GM19351 (cell line): ENCODE results near the gene GDI1.
"Not testable (repeated sequence)": the region's sequence is repeated elsewhere in the genome, so short reads cannot be mapped to it uniquely, and the experiment has no call there.

Experiments
- ATAC-seq: cut with Tn5 transposase; IDR thresholded peaks from one replicate; pipeline ENCODE4 v1.9.1; 2021; ENCODE audit warnings: mild to moderate bottlenecking, moderate library complexity; ENCODE audit not compliant: unreplicated experiment

The GDI1 gene

GRCh38 chrX:154436983-154437752, at the start of gene GDI1:
Gene GDI1 (plus strand): TSS chrX:154437154. CDS start chrX:154437255, 101 bp downstream.
- no peak for ATAC-seq

DNA sequence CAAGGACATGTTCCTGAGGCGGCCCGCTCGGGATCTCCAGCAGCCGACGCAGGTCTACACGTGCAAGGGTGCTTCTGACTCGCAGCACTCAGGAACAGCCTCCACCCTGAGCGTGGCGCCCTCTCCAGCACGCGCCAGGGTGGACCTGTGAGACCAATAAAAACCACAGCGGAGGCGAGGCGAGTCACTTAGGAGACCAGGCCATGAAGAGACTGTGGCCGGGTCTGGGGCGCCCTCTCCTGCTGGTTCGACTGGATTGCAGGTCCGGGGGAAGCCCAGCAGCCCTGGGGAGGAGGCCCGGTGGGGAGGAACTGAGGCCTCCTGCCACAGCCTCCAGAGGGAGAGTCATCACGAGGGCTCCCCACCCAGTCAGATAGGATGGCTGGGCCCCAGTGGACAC, 48.9 kb upstream of the GDI1 start:
- peak; percentile 33 for ATAC-seq

DNA sequence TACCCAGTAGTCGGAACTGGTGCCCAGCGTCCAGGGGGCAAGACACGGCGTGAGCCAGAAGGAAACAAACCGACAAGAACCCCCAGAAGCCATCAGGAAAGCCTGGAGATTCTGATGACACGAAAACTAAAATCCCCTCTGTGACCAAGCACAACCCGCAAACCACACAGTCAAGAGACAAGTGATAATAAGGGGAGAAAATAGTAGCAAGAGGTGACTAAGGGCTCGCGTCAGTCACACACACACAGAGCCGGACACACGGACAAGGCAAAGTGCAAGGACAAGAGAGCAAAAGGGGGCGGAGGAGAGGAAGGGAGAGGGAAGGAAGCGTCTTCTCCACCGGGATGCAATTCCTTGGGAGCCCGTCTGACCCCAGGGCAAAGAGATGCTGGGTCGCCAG, 48.3 kb upstream of the GDI1 start:
- ATAC-seq, result not testable (repeated sequence)

- ATAC-seq, result peak; percentile 62
Observed at GRCh38 chrX:154389812-154390747, 46.9 kb upstream of the GDI1 start.

- not testable (repeated sequence) for ATAC-seq
Observed at GRCh38 chrX:154396363-154396762, 40.6 kb upstream of the GDI1 start.

- peak; percentile 57 for ATAC-seq
Observed at GRCh38 chrX:154396973-154397887, 39.7 kb upstream of the GDI1 start.

- ATAC-seq, result peak; percentile 68
Observed at GRCh38 chrX:154397888-154398667, 38.9 kb upstream of the GDI1 start, which contains the start of gene RPL10. Gene RPL10 (plus strand): TSS chrX:154398377. CDS start chrX:154398520, 143 bp downstream.

GRCh38 chrX:154398668-154399526, 38.1 kb upstream of the GDI1 start:
- no peak for ATAC-seq

DNA sequence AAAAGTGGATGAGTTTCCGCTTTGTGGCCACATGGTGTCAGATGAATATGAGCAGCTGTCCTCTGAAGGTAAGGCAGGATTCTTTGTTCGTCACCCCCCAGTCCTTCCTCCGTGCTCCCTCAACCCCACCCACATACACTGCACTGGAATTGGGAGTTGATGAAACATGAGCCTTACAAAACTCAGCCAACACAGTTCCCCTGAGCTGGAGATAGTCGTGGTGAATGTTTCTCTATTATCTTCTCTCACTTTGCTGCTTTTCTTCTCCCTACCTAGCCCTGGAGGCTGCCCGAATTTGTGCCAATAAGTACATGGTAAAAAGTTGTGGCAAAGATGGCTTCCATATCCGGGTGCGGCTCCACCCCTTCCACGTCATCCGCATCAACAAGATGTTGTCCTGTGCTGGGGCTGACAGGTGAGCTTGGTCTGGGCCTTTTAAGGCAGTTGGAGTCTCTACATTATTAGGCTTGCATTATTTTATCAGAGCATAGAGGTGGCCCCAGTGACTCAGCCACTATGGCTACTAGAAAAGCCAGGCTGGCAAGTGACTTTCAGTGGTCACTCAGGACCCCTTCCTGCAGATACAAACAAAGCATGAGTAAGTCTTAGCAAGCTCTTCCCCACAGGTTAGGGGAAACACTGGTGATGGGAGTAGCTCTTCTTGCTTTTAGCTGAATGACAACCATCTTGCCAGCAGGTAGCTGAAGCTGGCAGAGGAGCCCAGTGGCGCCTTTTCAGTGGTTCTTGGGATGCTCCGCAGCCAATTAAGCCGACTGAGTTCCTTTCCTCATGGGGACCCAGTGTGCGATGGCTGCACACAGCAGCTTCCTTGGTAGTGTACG, 37.2 kb upstream of the GDI1 start:
- no peak for ATAC-seq

DNA sequence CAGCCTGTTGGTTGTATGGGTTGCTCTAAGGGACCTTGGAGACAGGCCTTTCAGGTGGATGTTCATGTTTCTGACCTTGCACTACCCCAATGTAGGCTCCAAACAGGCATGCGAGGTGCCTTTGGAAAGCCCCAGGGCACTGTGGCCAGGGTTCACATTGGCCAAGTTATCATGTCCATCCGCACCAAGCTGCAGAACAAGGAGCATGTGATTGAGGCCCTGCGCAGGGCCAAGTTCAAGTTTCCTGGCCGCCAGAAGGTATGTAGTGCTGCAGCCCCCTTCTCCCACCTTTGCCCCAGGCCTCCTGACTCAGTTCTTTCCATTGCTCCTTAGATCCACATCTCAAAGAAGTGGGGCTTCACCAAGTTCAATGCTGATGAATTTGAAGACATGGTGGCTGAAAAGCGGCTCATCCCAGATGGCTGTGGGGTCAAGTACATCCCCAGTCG, 36.6 kb upstream of the GDI1 start:
- not testable (repeated sequence) for ATAC-seq

DNA sequence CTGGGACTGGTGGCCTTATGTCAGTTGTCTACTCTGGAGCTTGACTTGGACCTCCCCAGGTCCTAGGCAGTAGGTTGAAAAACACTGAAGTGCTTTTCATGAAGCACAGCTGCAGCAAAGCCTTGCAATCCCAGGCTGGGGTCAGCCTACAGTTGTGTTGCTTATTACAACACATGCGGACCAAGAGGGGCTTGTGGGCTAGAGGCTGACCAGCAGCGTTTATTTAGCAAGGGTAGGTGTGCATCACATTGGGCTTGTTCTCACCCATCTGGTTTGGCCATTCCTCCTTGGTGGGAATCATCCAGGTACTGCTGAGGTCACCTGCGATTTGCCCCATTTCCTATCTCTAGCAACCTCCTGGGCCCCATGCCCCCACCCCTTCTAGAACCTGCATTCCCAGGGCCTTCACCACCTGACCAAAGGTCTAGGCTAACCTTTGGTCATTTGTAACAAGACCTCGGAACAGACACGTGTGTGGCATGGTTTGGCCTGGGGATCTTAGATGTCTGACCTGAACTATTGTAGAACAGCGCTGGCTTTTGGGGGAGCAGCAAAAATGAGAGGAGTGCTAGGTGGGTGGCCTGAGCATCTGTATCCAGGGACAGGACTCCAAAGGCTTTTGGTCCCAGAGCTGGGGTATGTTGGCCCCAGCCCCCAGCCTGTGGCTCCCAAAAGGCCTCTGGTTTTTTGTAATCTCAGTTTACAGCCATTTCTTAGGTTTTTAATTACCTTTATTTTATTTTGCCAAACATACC, 35.7 kb upstream of the GDI1 start:
- ATAC-seq, result no peak

DNA sequence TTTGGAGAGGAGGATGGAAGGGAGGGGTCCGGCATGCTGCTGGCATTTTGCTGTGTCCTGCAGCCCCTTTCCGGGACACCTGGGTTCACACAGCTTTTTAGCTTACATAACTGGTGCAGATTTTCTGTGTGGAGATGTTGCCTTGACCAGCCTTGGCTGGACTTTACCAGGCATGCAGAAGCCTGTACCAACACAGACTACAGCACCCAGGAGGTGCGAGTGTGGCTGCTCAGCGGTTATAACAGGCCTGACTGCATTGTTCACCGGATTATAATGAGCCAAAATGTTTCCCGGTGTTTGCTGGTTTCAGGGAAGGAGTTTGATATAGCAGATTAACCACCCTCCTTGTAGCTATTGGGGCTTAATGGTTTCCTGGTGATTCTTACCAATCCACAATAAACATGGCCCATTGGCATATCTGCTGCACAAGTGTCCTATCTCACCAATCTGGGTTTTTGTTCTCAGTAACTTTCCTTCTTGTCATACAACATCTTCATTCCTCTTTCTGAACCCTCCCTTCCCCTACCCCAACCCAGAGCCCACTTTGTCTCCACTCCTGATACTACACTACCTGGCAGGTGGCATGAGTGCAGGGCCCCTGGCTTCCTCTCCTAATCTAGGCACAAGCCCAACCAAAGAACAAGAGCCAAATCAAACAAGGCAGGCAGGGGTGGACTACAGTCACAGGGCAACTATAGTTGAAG, 34.9 kb upstream of the GDI1 start:
- no peak for ATAC-seq

DNA sequence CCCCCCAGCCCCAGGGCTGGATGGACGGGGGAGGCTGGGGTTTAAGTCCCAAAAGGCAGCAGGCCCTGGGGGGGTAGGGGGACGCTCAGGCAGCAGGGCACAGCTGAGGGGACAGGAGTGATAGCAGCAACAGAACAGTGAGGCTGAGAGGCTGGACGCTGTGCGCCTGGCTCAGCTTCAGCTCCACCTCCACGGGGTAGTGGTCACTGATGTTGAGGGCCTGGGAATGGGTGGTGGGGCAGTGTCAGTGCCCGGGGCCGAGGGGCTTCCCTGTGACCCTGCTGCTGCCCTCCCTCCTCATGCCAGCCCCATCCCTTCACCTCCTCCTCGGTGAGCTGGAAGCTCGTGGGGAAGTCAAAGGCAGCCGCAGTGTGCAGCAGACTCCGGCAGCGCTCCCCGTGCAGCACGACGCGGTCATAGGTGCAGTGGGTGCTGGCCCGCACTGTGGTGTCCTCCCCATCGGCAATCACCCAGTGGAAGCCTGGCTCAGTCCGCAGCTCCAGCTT, 34.3 kb upstream of the GDI1 start:
- ATAC-seq, result no peak

DNA sequence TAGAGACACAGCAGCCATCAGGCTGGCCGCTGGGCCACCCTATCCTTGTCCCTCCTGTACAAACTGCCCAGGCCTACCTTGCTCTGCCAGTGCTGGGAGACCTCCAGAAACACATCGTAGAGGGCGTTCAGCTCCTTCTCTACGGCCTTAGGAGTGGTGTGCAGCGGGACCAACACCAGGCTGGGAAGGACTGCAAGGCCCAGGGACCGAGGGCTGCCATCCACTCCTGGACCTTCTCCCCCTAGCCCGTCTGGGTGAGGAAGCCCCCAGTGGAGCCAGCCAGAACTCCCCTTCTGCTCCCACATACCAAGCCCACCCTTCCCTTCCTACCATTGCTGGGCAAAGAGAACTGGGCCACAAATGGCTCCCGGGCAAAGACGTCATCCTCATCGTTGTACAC, 33.8 kb upstream of the GDI1 start:
- no peak for ATAC-seq

DNA sequence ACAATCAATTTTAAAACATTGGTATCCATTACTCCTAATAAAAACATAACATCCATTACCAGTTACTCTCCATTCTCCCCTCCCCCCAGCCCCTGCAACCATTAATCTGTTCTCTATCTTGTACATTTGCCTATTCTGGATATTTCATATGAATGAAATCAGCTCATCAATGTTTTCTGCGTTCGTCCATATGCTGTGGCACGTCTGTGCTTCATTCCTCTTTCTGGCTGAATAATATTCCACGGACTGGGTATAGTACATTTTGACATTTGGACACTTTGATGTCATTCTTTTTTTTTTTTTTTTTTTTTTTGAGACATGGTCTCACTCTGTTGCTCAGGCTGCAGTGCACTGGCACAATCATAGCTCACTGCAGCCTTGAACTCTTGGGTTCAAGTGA, 33.1 kb upstream of the GDI1 start:
- ATAC-seq, result no peak

- ATAC-seq, result no peak
Observed at GRCh38 chrX:154404625-154405192, 32.2 kb upstream of the GDI1 start.
